OCI-LY7 (cell line): ENCODE results near the gene TNXB.

Source experiments
- CTCF ChIP-seq: fragments of 200-600 bp; sonication (generic); conservative IDR thresholded peaks from 2 replicates; pipeline ENCODE4 v1.5.1; 2014; ENCODE audit warnings: mild to moderate bottlenecking, antibody characterized with exemption, low read length, moderate library complexity, mixed read lengths
- EZH2phosphoT487 ChIP-seq: fragments of 200-600 bp; sonication (generic); IDR thresholded peaks from 2 replicates; pipeline ENCODE4 v1.6.1; 2018; ENCODE audit warnings: low read depth, borderline replicate concordance, mild to moderate bottlenecking, mixed run types, antibody characterized with exemption, low read length, moderate library complexity, mixed read lengths

DNA sequence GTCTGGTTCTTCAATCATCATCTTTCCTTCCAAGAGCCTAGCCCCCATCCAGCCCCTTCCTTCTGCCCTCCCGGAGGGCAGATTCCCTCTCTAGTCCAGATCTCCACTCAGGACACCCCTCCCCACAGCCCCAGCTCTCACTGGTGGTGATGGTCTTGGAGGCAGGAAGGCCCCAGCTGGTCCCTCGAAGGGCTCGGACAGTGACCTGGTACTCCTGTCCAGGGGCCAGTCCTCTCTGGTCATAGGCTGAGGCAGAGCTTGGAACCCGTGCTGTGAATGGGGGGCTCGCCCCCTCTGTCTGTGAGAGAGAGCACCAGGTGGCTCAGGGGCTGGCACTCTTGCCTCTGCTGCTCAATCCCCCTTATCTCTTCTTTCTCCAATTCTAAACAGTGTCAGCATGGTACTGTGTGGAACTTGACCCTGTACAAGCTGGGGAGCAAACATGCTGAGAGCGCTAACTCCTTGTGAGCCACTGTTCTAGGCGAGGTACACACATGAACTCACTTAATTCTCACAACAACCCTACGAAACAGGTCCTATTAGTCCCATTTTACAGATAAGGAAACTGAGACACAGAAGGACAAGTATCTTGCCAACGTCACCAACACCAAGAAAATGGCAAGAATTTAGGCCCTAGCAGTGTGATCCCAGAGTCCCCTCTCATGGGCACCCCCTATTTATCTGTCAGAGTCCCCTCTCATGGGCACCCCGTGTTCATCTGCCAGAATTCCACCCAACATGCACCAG is 19.9 kb downstream of the TNXB start:
- TF ChIP-seq CTCF (no peak), EZH2phosphoT487 (no peak)
